Fibroblast of the conjunctiva (primary cell): ENCODE data around the gene TNS1.
"Not testable (repeated sequence)": the region's sequence is repeated elsewhere in the genome, so short reads cannot be mapped to it uniquely, and the experiment has no call there.

Experiments used
- DNase-seq: peaks from one replicate; pipeline ENCODE4 v3.0.0-alpha.2; 2010; ENCODE audit warnings: low read depth

Gene TNS1

GRCh38 chr2:217809736-217810135, 193.1 kb downstream of the TNS1 start:
- DNase-seq = no peak

GRCh38 chr2:217808967-217809366, 193.8 kb downstream of the TNS1 start:
- DNase-seq = not testable (repeated sequence)

GRCh38 chr2:217808326-217808725, 194.5 kb downstream of the TNS1 start:
- no peak for DNase-seq

- DNase-seq = no peak
Observed at GRCh38 chr2:217807753-217808152, 195.0 kb downstream of the TNS1 start.

GRCh38 chr2:217807025-217807424, 195.8 kb downstream of the TNS1 start:
- DNase-seq = no peak

GRCh38 chr2:217806482-217806765, 196.4 kb downstream of the TNS1 start:
- DNase-seq = no peak

GRCh38 chr2:217805668-217806481, 196.9 kb downstream of the TNS1 start:
- no peak for DNase-seq

- no peak for DNase-seq
Observed at GRCh38 chr2:217804791-217805667, 197.8 kb downstream of the TNS1 start.

- DNase-seq = no peak
Observed at GRCh38 chr2:217804338-217804737, 198.5 kb downstream of the TNS1 start.

GRCh38 chr2:217803653-217803960, 199.2 kb downstream of the TNS1 start:
- no peak for DNase-seq

- DNase-seq = no peak
Observed at GRCh38 chr2:217802876-217803652, 199.7 kb downstream of the TNS1 start.

GRCh38 chr2:217802266-217802665, 200.5 kb downstream of the TNS1 start:
- DNase-seq = no peak

- DNase-seq = no peak
Observed at GRCh38 chr2:217801711-217802110, 201.1 kb downstream of the TNS1 start.

GRCh38 chr2:217801115-217801531, 201.7 kb downstream of the TNS1 start:
- DNase-seq = no peak

- no peak for DNase-seq
Observed at GRCh38 chr2:217800433-217801114, 202.2 kb downstream of the TNS1 start.

GRCh38 chr2:217799563-217800432, 203.0 kb downstream of the TNS1 start:
- no peak for DNase-seq

GRCh38 chr2:217798743-217799562, 203.8 kb downstream of the TNS1 start:
- no peak for DNase-seq

- no peak for DNase-seq
Observed at GRCh38 chr2:217798191-217798590, 204.6 kb downstream of the TNS1 start.

- no peak for DNase-seq
Observed at GRCh38 chr2:217797661-217798069, 205.1 kb downstream of the TNS1 start.

- no peak for DNase-seq
Observed at GRCh38 chr2:217797165-217797564, 205.6 kb downstream of the TNS1 start.
